HG03196 (cell line): Measurements from ENCODE around the gene MIS18A.

Experiments used
- ATAC-seq: cut with Tn5 transposase; IDR thresholded peaks from one replicate; pipeline ENCODE4 v1.9.1; 2021; ENCODE audit not compliant: unreplicated experiment

The MIS18A gene

GRCh38 chr21:32256873-32257620, 21.8 kb downstream of the MIS18A start:
- ATAC-seq = no peak

- ATAC-seq = no peak
Measured at GRCh38 chr21:32256251-32256650, 22.6 kb downstream of the MIS18A start.

GRCh38 chr21:32253215-32253641, 25.6 kb downstream of the MIS18A start:
- ATAC-seq = no peak

- no peak for ATAC-seq
Measured at GRCh38 chr21:32252136-32252535, 26.7 kb downstream of the MIS18A start.

- no peak for ATAC-seq
Measured at GRCh38 chr21:32249511-32250280, 29.2 kb downstream of the MIS18A start.

DNA sequence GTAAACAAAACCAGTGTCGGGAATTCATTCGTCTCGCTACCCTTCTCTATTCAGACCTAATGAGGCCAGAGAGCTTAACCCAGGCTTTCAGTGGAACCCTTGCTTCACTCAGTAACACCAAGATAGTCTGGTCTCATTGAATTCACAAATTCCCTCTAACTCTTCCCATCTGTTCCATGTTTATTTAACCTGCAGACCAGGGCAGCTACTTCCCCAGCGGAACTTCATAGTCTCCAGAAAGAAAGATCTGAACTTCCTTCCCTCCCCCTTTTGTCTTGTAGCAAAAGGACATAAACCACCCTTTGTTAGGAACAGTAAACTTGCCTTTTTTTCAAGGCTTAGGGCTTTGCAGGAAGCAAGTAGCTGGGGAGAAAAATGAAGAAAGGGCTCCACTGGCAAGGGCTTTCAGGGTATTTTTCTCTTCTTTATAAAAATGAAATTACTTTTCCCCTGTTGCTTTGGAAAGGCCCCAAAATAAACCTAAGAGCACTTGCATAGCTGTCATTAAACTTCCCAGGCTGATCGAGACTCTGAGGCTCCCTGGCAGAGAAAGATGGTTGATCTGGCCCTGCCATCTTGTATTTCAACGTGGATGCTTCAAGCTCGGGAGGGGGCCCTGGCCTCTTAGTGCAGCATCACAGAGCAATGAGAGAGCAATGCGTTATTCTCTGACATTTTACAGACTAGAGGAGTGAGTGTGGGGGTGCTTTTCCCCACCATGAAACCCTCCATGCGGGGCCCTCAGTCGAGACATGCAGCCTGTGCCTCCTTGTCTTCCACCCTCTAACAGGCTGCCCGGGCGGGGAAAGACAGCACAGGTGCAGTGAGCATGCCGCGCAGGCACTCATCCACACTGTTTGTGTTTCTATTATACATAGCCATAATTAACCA, 30.0 kb downstream of the MIS18A start:
- no peak for ATAC-seq

DNA sequence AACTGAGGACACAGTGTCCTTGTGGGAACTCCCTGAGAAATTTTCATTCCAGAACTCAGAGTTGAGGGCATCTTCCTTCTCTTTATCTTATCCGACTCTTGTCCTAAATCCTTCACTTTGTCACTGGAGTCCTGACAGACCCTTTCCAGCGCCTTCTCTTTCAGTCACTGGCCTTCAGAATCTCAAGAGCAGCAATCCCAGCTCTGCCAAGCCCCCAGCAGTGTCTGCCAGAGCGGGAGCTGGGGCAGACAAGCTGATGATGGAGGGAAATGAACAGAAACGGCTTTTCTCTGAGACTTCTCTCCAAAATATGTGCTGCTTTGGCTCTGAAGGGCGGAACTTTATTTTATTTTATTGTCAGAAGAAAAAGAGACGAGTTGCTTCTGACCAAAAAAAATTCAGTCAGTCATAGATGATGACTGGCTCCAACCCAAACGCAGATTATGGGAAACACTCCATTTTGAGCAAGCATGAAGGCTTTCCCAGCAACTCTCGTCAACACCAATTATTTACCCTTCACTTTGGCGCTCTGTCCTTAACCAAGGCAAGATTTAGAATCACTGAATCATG, 32.2 kb downstream of the MIS18A start:
- no peak for ATAC-seq

- no peak for ATAC-seq
Measured at GRCh38 chr21:32245971-32246370, 32.9 kb downstream of the MIS18A start.

DNA sequence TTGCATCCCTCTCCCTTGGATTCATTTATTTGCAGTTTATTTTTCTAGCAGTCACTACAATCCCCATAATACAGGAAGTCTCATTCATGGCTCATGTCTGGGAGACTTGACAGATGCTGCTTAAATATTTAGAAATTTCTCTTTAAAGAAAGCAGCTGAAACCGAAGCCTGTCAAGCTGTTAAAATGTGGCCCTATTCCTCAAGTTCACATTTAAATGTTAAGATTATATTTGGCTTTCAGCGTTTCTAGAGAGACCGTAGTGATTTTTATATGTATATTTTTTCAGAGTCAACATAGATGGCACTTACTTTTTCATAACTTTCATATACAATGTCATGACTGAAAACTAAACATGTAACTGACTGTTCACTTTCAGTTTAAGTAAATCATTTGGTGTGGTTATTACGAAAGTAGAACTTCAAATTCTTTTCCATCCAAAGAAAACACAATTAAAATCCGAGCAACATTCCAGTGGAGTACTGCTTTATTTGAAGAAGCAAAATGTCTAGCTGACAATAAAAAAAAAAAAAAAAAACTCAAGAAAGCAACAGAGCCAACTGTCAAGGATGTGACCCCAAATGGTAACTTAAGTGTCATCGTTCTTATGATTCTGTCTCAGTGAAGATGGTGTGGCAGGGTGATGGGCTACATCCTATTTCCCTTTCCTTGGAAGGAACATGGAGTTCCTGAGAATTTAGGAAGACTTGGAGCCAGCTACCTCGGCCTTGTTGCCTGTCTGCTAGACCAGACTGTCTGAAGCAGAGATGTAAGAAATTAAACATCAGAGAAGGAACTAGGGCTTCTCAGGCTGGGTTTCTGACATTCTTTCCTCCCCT, 37.8 kb downstream of the MIS18A start:
- no peak for ATAC-seq

DNA sequence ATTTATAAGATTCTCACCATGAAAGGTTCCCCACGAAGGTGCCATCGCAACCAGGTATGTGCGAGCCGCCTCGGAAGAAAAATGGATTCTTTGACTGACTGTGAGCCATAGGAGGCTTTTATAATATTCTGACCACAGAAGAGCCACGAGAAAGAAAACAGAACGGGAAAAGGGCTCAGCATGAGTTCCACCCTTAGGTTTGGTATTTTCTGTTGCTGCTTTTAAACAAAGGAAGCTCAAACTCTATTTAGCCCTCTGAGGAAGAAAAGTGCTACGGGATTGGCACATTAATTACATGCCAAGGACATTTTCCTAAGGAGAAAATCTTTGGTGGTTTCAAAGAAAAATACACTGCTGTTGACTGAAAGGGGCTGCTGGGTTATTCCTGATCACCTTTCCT, 39.3 kb downstream of the MIS18A start:
- ATAC-seq = no peak

GRCh38 chr21:32238063-32238462, 40.8 kb downstream of the MIS18A start:
- no peak for ATAC-seq

GRCh38 chr21:32237021-32237420, 41.8 kb downstream of the MIS18A start:
- ATAC-seq = no peak

DNA sequence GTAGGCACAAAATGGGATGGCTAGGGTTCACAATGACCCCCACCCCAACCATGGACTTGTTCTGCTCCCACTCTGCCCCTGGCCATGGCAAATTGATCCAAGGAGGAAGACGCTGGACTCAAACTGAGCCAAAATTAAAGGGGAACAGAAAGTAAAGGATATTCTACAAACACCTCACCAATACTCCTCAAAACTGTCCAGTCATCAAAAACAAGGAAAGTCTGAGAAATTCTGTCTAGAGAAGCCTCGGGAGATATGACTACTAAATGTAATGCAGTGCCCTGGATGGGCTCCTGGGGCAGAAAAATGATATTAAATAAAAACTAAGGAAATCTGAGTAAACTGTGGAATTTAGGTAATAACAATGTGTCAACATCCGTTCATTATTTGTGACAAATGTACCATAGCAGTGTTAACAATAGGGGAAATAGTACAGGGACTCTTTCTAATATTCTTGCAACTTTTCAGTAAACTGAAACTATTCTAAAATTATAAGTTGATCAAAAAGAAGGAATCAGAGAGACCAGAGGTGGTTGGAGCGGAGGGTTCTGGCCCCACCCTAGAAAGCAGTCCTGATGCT, 45.0 kb downstream of the MIS18A start:
- ATAC-seq = no peak

- ATAC-seq = no peak
Measured at GRCh38 chr21:32233055-32233546, 45.7 kb downstream of the MIS18A start.

GRCh38 chr21:32226444-32226843, 52.4 kb downstream of the MIS18A start:
- no peak for ATAC-seq
